HG03565 (cell line): ENCODE data around the gene DTNB.
"Not testable (repeated sequence)": the region's sequence is repeated elsewhere in the genome, so short reads cannot be mapped to it uniquely, and the experiment has no call there.

Source experiments
- ATAC-seq: cut with Tn5 transposase; IDR thresholded peaks from one replicate; pipeline ENCODE4 v1.9.1; 2021; ENCODE audit warnings: mild to moderate bottlenecking, moderate library complexity; ENCODE audit not compliant: unreplicated experiment

The DTNB gene

GRCh38 chr2:25684577-25685473, 11.4 kb upstream of the DTNB start:
- no peak for ATAC-seq

DNA sequence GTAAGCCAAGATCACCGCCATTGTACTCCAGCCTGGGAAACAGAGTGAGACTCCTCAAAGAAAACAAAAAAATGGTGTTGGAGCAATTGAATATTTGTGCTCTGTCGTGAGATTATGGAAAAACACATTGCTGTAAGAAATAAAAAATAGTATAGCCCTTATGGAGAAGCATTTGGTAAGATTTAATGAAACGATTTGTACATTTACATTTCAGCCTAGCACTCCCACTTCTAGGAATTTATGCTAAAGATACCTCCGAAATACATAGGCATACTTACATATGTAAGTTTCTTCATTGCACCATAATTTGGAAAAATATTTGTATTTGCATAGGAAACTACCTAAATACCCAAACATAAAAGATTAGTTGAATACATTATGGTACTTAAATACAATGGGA, 8.7 kb upstream of the DTNB start:
- ATAC-seq, result no peak

GRCh38 chr2:25677877-25678276, 4.5 kb upstream of the DTNB start:
- ATAC-seq, result no peak

DNA sequence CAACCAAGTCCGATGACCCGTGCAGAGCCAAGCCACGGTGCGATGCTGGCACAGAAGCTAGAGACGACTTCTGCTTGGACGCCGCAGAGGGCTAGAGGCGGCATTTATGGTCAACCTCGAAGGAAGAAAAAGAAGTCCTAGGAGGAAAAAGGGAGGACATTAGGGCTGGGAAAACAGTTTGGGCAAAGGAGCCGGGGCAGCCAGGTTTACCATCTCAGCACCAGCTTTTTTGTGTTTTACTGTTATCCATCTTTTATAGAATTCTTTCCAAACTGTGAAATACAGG, 643 bp upstream of the DTNB start:
- ATAC-seq, result no peak

- ATAC-seq, result peak; percentile 33
These were observed 680 bp downstream of the DTNB start for GRCh38 chr2:25672494-25673299.

GRCh38 chr2:25671622-25672021, 1.8 kb downstream of the DTNB start:
- ATAC-seq, result no peak

DNA sequence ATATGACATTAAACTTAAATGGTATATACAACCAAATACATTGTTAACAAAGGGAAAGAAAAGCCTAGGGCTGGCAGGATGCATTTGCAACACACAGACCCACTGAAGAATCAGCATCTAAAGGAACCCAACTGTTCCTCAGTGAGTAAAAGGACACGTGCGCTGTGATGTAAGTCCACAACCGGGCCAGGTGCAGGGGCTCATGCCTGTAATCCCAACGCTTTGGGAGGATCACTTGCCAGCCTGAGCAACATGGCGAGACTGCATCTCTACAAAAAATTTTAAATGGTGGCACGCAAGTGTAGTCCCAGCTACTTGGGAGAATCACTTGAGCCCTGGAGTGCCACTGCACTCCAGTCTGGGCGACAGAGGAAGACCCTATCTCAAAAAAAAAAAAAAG, 3.9 kb downstream of the DTNB start:
- ATAC-seq, result no peak

- no peak for ATAC-seq
These were observed 7.2 kb downstream of the DTNB start for GRCh38 chr2:25666218-25666617.

GRCh38 chr2:25665429-25665828, 7.9 kb downstream of the DTNB start:
- ATAC-seq, result not testable (repeated sequence)

- no peak for ATAC-seq
These were observed 8.4 kb downstream of the DTNB start for GRCh38 chr2:25664965-25665307.

DNA sequence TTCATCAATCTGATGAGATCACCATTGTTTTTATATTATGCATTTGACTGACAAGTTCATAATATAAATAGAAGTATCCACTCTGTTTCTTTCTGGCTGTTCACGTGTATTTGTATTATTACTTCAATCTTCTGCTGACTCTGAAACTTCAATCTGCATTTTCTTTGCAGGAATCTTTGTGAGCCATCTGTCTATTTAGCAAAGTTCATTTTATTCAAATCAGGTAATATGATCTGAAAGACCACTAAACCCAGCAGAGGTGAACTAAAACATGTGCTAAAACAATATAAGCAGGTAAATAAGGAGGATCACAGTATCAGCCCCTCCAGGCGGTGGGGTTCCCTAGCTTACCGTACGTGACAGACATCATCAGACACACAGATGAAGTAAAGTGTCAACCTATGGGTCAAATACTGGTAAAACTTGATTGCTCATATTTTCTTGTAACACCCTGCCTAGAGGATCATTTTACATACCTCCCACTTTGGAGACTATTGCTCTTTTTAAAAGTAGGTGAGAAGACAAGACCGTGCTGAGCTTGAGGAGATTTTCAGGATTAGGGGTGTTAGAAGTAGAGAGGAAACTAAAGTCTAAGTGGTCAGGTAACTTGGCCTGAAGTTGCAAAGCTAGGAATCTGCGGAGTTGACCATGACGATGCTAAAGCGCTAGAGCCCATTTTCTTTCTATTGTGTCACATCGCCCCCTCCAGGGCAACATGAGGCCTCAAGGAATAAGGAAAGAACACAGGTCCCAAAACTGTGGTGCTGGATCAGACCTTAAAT, 9.0 kb downstream of the DTNB start:
- ATAC-seq, result no peak

DNA sequence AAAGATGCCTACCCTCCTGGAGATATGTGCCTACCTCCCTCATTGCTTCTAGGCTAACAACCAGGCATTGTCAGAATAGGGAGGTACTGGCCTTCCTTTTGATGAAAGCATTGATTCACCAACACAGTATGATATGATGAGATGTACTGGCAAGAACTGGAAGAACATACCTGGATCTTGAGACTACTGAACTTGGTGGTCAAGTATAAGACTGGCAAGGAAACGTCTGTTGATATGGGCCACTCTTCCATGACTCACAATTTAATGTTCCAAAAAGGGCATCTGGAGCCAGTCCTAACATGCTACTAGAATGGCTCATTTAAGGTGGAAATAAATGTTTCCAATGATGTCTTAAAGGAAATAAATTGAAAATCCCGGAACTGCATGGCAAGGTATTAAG, 18.1 kb downstream of the DTNB start:
- no peak for ATAC-seq

- no peak for ATAC-seq
These were observed 18.6 kb downstream of the DTNB start for GRCh38 chr2:25654801-25655200.

DNA sequence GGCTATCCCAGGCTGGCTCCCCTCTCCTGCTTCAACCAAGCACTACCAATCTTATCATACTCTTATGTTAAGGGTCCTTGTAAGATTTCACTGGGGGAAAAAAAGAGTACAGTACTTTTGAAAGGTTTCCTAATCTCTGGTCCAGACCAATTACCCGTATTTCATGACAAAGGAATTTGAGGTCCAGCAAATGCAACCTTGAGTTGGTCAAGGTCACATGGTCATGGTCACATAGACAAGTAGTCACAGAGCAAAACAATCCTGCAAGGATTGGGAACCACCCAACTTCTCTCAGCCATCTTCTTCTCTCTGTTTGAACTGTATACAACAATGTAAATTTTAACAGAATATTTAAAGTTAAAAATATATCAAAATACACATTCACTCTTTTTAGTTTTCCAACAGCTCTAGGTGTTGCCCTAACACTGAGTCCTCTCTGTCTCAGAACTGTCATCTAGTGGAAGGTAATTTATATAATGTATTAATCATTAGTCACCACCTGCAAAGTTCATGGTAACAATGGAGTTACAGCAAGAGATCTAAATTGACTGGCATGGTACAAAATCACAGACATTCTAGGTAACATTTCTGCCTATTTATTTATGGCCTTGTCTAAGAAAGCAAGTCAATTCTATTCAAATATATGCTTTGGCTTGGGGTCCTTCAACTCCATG, 21.5 kb downstream of the DTNB start:
- no peak for ATAC-seq

DNA sequence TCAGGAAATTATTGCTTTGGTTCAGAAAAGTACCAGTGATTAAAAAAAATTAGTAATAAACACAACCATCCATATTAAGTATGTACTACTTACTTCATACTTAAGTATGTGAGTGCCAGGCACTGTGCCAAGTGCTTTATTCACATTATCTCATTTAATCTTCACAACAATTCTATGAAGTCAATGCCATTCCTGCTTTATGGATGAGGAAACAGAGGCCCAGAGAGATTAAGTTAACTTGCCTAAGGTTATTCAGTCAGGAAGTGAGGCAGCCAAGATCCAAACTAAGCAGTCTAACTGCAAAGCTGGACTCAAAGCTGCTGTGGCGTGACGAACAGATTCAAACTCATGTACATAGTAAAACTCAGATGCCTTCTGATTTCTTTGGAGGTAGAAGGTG, 22.3 kb downstream of the DTNB start:
- ATAC-seq, result no peak

DNA sequence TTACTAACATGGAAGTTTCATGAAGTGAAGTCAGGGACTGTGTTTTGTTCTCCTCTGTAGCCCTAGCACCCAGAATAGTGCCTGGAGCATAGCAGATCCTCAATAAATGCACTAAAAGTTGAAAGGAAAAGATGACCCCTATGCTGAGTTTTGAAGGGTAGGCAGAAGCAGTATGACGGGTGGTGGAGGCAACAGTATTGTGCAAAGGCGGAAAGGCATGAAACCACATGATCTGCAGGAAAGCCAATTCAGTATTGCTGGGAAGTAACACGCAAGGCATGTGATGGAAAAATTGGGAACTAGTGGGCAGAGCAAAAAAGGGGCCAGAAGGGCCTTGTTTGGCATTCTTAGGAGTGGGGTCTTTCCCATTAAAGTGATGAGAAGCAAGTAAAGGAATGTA, 23.1 kb downstream of the DTNB start:
- no peak for ATAC-seq

- no peak for ATAC-seq
These were observed 23.6 kb downstream of the DTNB start for GRCh38 chr2:25649786-25650185.

DNA sequence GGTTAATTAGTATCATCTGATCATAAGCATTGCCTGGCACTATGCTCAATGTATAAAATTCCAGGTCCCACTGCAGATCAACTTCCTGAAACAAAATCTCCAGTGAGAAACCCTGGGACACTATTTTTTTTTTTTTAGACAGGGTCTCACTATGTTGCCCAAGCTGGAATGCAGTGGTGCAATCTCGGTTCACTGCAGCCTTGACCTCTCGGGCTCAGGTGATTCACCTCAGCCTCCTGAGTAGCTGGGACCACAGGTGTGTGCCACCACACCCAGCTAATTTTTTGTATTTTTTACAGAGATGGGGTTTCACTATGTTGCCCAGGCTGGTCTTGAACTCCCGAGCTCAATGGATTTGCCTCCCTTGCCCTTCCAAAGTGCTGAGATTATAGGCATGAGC, 31.1 kb downstream of the DTNB start:
- no peak for ATAC-seq

GRCh38 chr2:25639696-25640095, 33.7 kb downstream of the DTNB start:
- no peak for ATAC-seq

DNA sequence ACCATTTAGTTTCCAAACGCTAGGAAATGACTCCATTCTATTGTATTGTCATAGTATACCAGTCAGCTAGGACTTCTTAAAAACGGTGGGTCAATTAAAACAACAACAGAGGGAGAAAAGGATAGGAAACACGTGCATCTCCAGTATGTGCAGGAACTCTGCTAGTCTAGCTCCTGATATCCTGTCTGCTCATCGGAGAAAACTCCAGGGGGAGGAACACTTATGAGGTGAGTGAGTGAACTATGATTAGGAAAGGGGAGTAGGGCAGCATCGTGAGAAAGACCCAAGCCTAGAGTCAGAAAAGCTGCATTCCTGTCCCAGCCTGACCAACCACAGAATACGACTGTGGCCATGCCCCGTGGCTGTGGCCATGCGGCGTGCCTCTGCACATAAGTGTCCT, 34.2 kb downstream of the DTNB start:
- ATAC-seq, result no peak

DNA sequence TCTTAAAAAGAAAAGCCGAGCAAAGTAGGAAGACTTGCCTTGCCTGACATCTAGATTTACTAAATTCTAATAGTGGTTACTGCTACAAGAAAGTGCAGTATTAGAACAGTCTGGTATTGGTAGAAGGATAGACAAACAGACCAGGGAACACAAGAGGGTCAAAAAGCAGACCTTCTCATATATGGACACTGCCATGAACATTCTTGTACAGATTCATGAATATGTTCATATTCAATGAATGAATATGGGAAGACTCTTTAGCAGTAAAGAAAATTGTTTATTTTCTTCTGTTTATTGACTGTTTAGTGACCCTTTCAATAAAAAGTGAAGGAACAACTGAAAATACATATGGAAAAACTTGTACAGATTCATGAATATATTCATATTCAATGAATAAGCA, 37.6 kb downstream of the DTNB start:
- ATAC-seq, result no peak
